AG04450 (cell line): ENCODE data around the gene RFX4. TPM values are rescaled to one million over a fixed set of nuclear protein-coding genes. Genes with fewer than 3 reads are reported as not detected.

Experiments used
- CTCF ChIA-PET: fragments of 300-600, 350-600 bp; formaldehyde crosslinking; extraction: SDS; loops from one replicate; lab custom pipeline; 2022; ENCODE audit warnings: antibody characterized with exemption, inconsistent platforms; lab: Charles Lee
- POLR2A ChIA-PET: fragments of 350-600 bp; formaldehyde crosslinking; extraction: SDS; loops from one replicate; lab custom pipeline; 2021; ENCODE audit warnings: antibody characterized with exemption, inconsistent platforms; lab: Yijun Ruan, JAX
- DNase-seq: peaks from one replicate; pipeline ENCODE4 v3.0.0-alpha.2; 2011; ENCODE audit warnings: low read depth, low spot score
- H3K27ac ChIP-seq: one replicate; pipeline ENCODE4 v1.5.1; 2012; ENCODE audit warnings: low read depth, low read length, control low read depth
- H3K27me3 ChIP-seq: one replicate; pipeline ENCODE4 v1.6.0; 2012; ENCODE audit warnings: low read length; ENCODE audit not compliant: control insufficient read depth, insufficient read depth
- H3K4me3 ChIP-seq: 2 replicates; pipeline ENCODE4 v1.5.1; 2011; ENCODE audit warnings: mild to moderate bottlenecking, low read depth, low read length, control low read depth
- H3K9me3 ChIP-seq: 2 replicates; pipeline ENCODE4 v1.5.1; 2012; ENCODE audit warnings: low read length; ENCODE audit not compliant: control insufficient read depth, insufficient read depth
- polyA plus RNA-seq: library from polyadenylated mRNA; depleted of rRNA; stranded (reverse); fragments of >200 nt; gene quantifications from 2 replicates; pipeline ENCODE4 v1.2.3, GENCODE V29; 2011
- TF ChIP-seq, protein P1 (sequence below): IDR thresholded peaks from 2 replicates; pipeline ENCODE4 v1.5.1; 2011; ENCODE audit warnings: low read depth, low read length, control low read depth, inconsistent platforms

Gene RFX4
- polyA plus RNA-seq, 1 experiment = not detected

GRCh38 chr12:106692896-106693820 lies 110.4 kb downstream of the RFX4 start:
- no peak overlapping the region for H3K4me3 ChIP-seq
- ChIA-PET POLR2A (no interaction called here), CTCF (no interaction called here)
- DNase-seq = no peak
- TF ChIP-seq, protein P1, sequence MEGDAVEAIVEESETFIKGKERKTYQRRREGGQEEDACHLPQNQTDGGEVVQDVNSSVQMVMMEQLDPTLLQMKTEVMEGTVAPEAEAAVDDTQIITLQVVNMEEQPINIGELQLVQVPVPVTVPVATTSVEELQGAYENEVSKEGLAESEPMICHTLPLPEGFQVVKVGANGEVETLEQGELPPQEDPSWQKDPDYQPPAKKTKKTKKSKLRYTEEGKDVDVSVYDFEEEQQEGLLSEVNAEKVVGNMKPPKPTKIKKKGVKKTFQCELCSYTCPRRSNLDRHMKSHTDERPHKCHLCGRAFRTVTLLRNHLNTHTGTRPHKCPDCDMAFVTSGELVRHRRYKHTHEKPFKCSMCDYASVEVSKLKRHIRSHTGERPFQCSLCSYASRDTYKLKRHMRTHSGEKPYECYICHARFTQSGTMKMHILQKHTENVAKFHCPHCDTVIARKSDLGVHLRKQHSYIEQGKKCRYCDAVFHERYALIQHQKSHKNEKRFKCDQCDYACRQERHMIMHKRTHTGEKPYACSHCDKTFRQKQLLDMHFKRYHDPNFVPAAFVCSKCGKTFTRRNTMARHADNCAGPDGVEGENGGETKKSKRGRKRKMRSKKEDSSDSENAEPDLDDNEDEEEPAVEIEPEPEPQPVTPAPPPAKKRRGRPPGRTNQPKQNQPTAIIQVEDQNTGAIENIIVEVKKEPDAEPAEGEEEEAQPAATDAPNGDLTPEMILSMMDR = no peak
- H3K27me3 ChIP-seq = peaks cover 12% of the 10 kb centered on the region
- no peak overlapping the region for H3K27ac ChIP-seq
- peaks cover 2% of the 10 kb centered on the region; the same call in 1 of the 2 replicates for H3K9me3 ChIP-seq

DNA sequence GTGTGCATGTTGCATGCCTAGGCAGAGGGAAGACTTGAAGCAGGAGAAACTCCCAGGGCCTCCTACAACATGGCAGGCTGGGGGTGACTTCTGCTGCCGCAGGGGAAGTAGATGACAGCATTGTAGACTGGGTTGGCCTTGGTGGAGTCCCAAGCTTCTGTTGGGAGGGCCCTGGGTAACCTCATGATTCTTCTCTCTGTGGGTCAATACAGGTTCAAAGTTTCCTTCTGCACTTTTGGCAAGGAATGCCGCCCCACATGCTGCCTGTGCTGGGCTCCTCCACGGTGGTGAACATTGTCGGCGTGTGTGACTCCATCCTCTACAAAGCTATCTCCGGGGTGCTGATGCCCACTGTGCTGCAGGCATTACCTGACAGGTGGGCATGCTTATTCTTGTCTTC lies 113.3 kb downstream of the RFX4 start:
- POLR2A ChIA-PET = no interaction called here
- Histone ChIP-seq H3K9me3 (0 out of 2 replicates have a peak, but pooled peaks cover 4% of the 10 kb centered on the region), H3K4me3 (no peak overlapping the region), H3K27me3 (peaks cover 12% of the 10 kb centered on the region), H3K27ac (no peak overlapping the region)
- CTCF ChIA-PET = no interaction called here
- DNase-seq = no peak
- TF ChIP-seq, protein P1 = no peak

GRCh38 chr12:106696681-106697417 lies 114.0 kb downstream of the RFX4 start:
- POLR2A ChIA-PET = no interaction called here
- no peak for DNase-seq
- TF ChIP-seq, protein P1 = no peak
- Histone ChIP-seq H3K4me3 (no peak overlapping the region), H3K27ac (no peak overlapping the region), H3K27me3 (peaks cover 12% of the 10 kb centered on the region), H3K9me3 (0 out of 2 replicates have a peak, but pooled peaks cover 4% of the 10 kb centered on the region)
- CTCF ChIA-PET = no interaction called here

- peaks cover 9% of the 10 kb centered on the region for H3K27me3 ChIP-seq
- H3K4me3 ChIP-seq = no peak overlapping the region
- DNase-seq = no peak
- TF ChIP-seq, protein P1 = no peak
- no peak overlapping the region for H3K27ac ChIP-seq
- ChIA-PET POLR2A (no interaction called here), CTCF (no interaction called here)
- H3K9me3 ChIP-seq = no peaks in the 10 kb centered on the region
Observed at GRCh38 chr12:106704081-106704480, 121.3 kb downstream of the RFX4 start.
